ENCODE measurements around the gene CPNE4.

The CPNE4 gene

GRCh38 chr3:131550562-131551465 lies 484.0 kb downstream of the CPNE4 start:
- Histone ChIP-seq H3K9me3 (ENCODE audit: severe bottlenecking) (no peaks in the 10 kb centered on the region), H3K4me3 (ENCODE audit: low read depth, low read length) (no peak overlapping the region), H3K36me3 (no peaks in the 10 kb centered on the region), H3K27ac (no peak overlapping the region), H3K27me3 (ENCODE audit: insufficient read depth, low read depth, severe bottlenecking) (no peaks in the 10 kb centered on the region)
- DNase-seq = no peak
- TF ChIP-seq CTCF (IDR thresholded peaks at IDR 0.05; ENCODE audit: low read depth, low read length) = no peak

- no peak for DNase-seq
- peak; percentile 66 for TF ChIP-seq CTCF (IDR thresholded peaks at IDR 0.05; ENCODE audit: low read depth, low read length)
These were observed 485.5 kb downstream of the CPNE4 start for GRCh38 chr3:131549340-131549739.

GRCh38 chr3:131547585-131547984 lies 487.2 kb downstream of the CPNE4 start:
- no peak for TF ChIP-seq CTCF (IDR thresholded peaks at IDR 0.05; ENCODE audit: low read depth, low read length)
- Histone ChIP-seq H3K27ac (no peak overlapping the region), H3K9me3 (ENCODE audit: severe bottlenecking) (no peaks in the 10 kb centered on the region), H3K27me3 (ENCODE audit: insufficient read depth, low read depth, severe bottlenecking) (no peaks in the 10 kb centered on the region), H3K36me3 (no peaks in the 10 kb centered on the region), H3K4me3 (ENCODE audit: low read depth, low read length) (no peak overlapping the region)
- no peak for DNase-seq

More at GRCh38 chr3:131549340-131549739, 485.5 kb downstream of the CPNE4 start:
- H3K9me3 ChIP-seq (ENCODE audit: severe bottlenecking) = no peaks in the 10 kb centered on the region
- H3K4me3 ChIP-seq (ENCODE audit: low read depth, low read length) = no peak overlapping the region
- H3K27me3 ChIP-seq (ENCODE audit: insufficient read depth, low read depth, severe bottlenecking) = no peaks in the 10 kb centered on the region
- H3K36me3 ChIP-seq = no peaks in the 10 kb centered on the region
- no peak overlapping the region for H3K27ac ChIP-seq

- Histone ChIP-seq H3K27ac (no peak overlapping the region), H3K27me3 (ENCODE audit: insufficient read depth, low read depth, severe bottlenecking) (no peaks in the 10 kb centered on the region), H3K36me3 (no peaks in the 10 kb centered on the region), H3K4me3 (ENCODE audit: low read depth, low read length) (no peak overlapping the region), H3K9me3 (ENCODE audit: severe bottlenecking) (no peaks in the 10 kb centered on the region)
- TF ChIP-seq CTCF (IDR thresholded peaks at IDR 0.05; ENCODE audit: low read depth, low read length) = no peak
- no peak for DNase-seq
These were observed 488.4 kb downstream of the CPNE4 start for GRCh38 chr3:131546441-131546840.

GRCh38 chr3:131544557-131544956 lies 490.3 kb downstream of the CPNE4 start:
- no peak overlapping the region for H3K27ac ChIP-seq

More at GRCh38 chr3:131544557-131544956, 490.3 kb downstream of the CPNE4 start:
- DNase-seq = no peak
- Histone ChIP-seq H3K27me3 (ENCODE audit: insufficient read depth, low read depth, severe bottlenecking) (no peaks in the 10 kb centered on the region), H3K4me3 (ENCODE audit: low read depth, low read length) (no peak overlapping the region), H3K36me3 (no peaks in the 10 kb centered on the region), H3K9me3 (ENCODE audit: severe bottlenecking) (no peaks in the 10 kb centered on the region)
- no peak for TF ChIP-seq CTCF (IDR thresholded peaks at IDR 0.05; ENCODE audit: low read depth, low read length)

Data from WERI-Rb-1 (cell line).